Parathyroid adenoma (tissue), 2 donors: ENCODE results near the gene POLA2.

ENCODE experiments used
- H2AFZ ChIP-seq: fragments of 300-600 bp; sonication (generic); one replicate; pipeline ENCODE4 v1.7.0; 2017; ENCODE audit warnings: antibody characterized with exemption, mild to moderate bottlenecking
- H3K27ac ChIP-seq: fragments of 300-600 bp; sonication (generic); one replicate; pipeline ENCODE4 v1.7.0; 2017
- H3K27me3 ChIP-seq: fragments of 300-600 bp; sonication (generic); one replicate; pipeline ENCODE4 v1.7.0; 2017; ENCODE audit warnings: low read length; ENCODE audit not compliant: control insufficient read depth, insufficient read depth
- H3K36me3 ChIP-seq: fragments of 300-600 bp; sonication (generic); one replicate; pipeline ENCODE4 v1.7.0; 2017; ENCODE audit warnings: low read length; ENCODE audit not compliant: control insufficient read depth, insufficient read depth
- H3K4me1 ChIP-seq: fragments of 300-600 bp; sonication (generic); one replicate; pipeline ENCODE4 v1.7.0; 2017; ENCODE audit warnings: control low read depth
- H3K4me2 ChIP-seq: fragments of 300-600 bp; sonication (generic); one replicate; pipeline ENCODE4 v1.7.0; 2017; ENCODE audit warnings: low read length
- H3K4me3 ChIP-seq: fragments of 300-600 bp; sonication (generic); one replicate; pipeline ENCODE4 v1.7.0; 2017; ENCODE audit warnings: low read depth, low read length
- H3K79me2 ChIP-seq: fragments of 300-600 bp; sonication (generic); one replicate; pipeline ENCODE4 v1.7.0; 2017; ENCODE audit warnings: control low read depth
- H3K9ac ChIP-seq: fragments of 300-600 bp; sonication (generic); one replicate; pipeline ENCODE4 v1.7.0; 2017; ENCODE audit warnings: mild to moderate bottlenecking
- H3K9me3 ChIP-seq: fragments of 300-600 bp; sonication (generic); one replicate; pipeline ENCODE4 v1.7.0; 2017; ENCODE audit warnings: low read length; ENCODE audit not compliant: control insufficient read depth
- CTCF ChIP-seq: fragments of 300-600 bp; sonication (generic); IDR thresholded peaks from one replicate; pipeline ENCODE4 v1.7.0; 2017; ENCODE audit warnings: antibody characterized with exemption, mild to moderate bottlenecking
- donor health status: primary hyperparathyroidism.

The POLA2 gene

GRCh38 chr11:65288706-65289536 lies 27.2 kb downstream of the POLA2 start:
- no peaks in the 10 kb centered on the region for H3K9me3 ChIP-seq
- no peak overlapping the region for H2AFZ ChIP-seq
- no peak overlapping the region for H3K4me2 ChIP-seq
- no peak overlapping the region for H3K4me3 ChIP-seq
- H3K36me3 ChIP-seq, result no peaks in the 10 kb centered on the region
- no peaks in the 10 kb centered on the region for H3K27me3 ChIP-seq
- TF ChIP-seq CTCF, result no peak
- no peaks in the 10 kb centered on the region for H3K4me1 ChIP-seq
- no peaks in the 10 kb centered on the region for H3K79me2 ChIP-seq
- H3K27ac ChIP-seq, result no peak overlapping the region
- no peak overlapping the region for H3K9ac ChIP-seq

- Histone ChIP-seq H3K4me1 (no peaks in the 10 kb centered on the region), H3K36me3 (no peaks in the 10 kb centered on the region), H3K9me3 (no peaks in the 10 kb centered on the region), H3K27ac (peak overlapping the region; percentile 80), H3K4me3 (no peak overlapping the region), H3K27me3 (no peaks in the 10 kb centered on the region), H3K79me2 (no peaks in the 10 kb centered on the region), H3K9ac (no peak overlapping the region), H3K4me2 (no peak overlapping the region), H2AFZ (no peak overlapping the region)
- no peak for TF ChIP-seq CTCF
These were observed 28.8 kb downstream of the POLA2 start for GRCh38 chr11:65290448-65291165.

GRCh38 chr11:65291613-65292012 lies 29.9 kb downstream of the POLA2 start:
- no peaks in the 10 kb centered on the region for H3K4me1 ChIP-seq
- H3K36me3 ChIP-seq, result no peaks in the 10 kb centered on the region

GRCh38 chr11:65292890-65293289 lies 31.1 kb downstream of the POLA2 start:
- no peak overlapping the region for H3K27ac ChIP-seq
- no peaks in the 10 kb centered on the region for H3K4me1 ChIP-seq
- no peak overlapping the region for H3K4me3 ChIP-seq
- no peaks in the 10 kb centered on the region for H3K9me3 ChIP-seq
- no peaks in the 10 kb centered on the region for H3K27me3 ChIP-seq
- no peak for TF ChIP-seq CTCF
- no peak overlapping the region for H2AFZ ChIP-seq
- H3K9ac ChIP-seq, result no peak overlapping the region
- no peaks in the 10 kb centered on the region for H3K36me3 ChIP-seq
- no peak overlapping the region for H3K4me2 ChIP-seq
- H3K79me2 ChIP-seq, result no peaks in the 10 kb centered on the region

More at GRCh38 chr11:65291613-65292012, 29.9 kb downstream of the POLA2 start:
- H3K4me2 ChIP-seq, result no peak overlapping the region
- no peak overlapping the region for H3K9ac ChIP-seq
- no peaks in the 10 kb centered on the region for H3K27me3 ChIP-seq
- no peaks in the 10 kb centered on the region for H3K9me3 ChIP-seq
- H2AFZ ChIP-seq, result no peak overlapping the region
- H3K27ac ChIP-seq, result peak overlapping the region; percentile 80
- H3K4me3 ChIP-seq, result no peak overlapping the region
- H3K79me2 ChIP-seq, result no peaks in the 10 kb centered on the region
- no peak for TF ChIP-seq CTCF
